ENCODE results near the gene HSPA8. TPM values are rescaled to one million over a fixed set of nuclear protein-coding genes. Genes with fewer than 3 reads are reported as not detected.

Gene HSPA8
- total and polyA plus RNA-seq, 2 experiments from 2014 or later = 826 to 2,903 TPM

DNA sequence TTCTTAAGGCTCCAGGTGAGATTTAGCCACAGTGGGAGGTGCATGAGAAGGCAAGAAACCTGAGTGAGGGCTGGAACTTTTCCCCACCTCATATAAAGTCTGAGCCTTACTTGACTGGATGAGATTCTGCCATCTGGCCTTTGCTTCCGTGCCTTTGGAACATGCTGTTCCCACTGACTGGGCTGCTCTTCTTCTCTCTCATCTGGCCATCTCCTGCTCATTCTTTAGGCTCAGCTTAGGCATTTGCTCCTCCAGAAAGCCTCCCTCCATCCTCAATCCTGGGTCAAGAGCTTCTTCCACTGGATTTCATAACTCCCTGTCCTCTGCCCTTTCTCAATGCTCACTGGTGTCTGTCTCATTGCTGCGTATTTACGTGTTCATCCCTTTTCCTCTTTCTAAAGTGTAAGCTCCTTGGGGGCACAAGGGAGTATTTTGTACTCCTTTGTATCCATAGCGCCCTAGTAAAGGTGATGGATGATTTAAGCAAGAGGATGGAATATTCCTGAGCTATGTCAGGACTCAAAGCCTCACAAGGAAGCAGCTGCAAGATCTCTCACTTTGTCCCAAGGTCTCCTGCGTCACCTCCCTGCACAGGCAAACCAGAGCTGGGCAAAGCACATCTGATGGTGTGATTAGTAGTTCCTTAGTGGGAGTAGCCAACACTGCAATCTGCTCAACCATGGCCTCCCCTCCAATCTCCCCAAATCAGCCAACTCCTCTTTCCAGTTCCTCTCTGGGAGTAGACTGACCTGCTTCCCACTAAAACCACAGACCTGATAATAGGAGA is 15.3 kb downstream of the HSPA8 start:
- H3K27ac Mint-ChIP-seq = no peak overlapping the region
- H3K9me3 Mint-ChIP-seq = no peaks in the 10 kb centered on the region
- no peaks in the 10 kb centered on the region for H3K36me3 Mint-ChIP-seq (ENCODE audit: low read depth)
- no peaks in the 10 kb centered on the region for H3K36me3 ChIP-seq (ENCODE audit: insufficient read depth)
- H3K4me3 ChIP-seq = no peak overlapping the region
- H2AFZ ChIP-seq = peak overlapping the region; percentile 66
- H3K9me2 ChIP-seq (ENCODE audit: insufficient read depth) = no peaks in the 10 kb centered on the region
- no peaks in the 10 kb centered on the region for H3K4me1 ChIP-seq (ENCODE audit: insufficient read depth)
- DNase-seq (ENCODE audit: low spot score) (no peak), ATAC-seq (no peak)
- TF ChIP-seq, protein P1, sequence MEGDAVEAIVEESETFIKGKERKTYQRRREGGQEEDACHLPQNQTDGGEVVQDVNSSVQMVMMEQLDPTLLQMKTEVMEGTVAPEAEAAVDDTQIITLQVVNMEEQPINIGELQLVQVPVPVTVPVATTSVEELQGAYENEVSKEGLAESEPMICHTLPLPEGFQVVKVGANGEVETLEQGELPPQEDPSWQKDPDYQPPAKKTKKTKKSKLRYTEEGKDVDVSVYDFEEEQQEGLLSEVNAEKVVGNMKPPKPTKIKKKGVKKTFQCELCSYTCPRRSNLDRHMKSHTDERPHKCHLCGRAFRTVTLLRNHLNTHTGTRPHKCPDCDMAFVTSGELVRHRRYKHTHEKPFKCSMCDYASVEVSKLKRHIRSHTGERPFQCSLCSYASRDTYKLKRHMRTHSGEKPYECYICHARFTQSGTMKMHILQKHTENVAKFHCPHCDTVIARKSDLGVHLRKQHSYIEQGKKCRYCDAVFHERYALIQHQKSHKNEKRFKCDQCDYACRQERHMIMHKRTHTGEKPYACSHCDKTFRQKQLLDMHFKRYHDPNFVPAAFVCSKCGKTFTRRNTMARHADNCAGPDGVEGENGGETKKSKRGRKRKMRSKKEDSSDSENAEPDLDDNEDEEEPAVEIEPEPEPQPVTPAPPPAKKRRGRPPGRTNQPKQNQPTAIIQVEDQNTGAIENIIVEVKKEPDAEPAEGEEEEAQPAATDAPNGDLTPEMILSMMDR (conservative IDR thresholded peaks at IDR 0.05; ENCODE audit: low read depth in 2 of 2) = no peak
- TF ChIP-seq STAT1 (IDR thresholded peaks at IDR 0.05; ENCODE audit: unreplicated experiment) (no peak), ZNF331 (CRISPR knock-in tag; IDR thresholded peaks at IDR 0.05; ENCODE audit: low read depth) (no peak), ZNF114 (CRISPR knock-in tag; IDR thresholded peaks at IDR 0.05) (no peak), EZH2 (IDR thresholded peaks at IDR 0.05; ENCODE audit: low read depth, unreplicated experiment) (no peak), EZH2phosphoT487 (IDR thresholded peaks at IDR 0.05; ENCODE audit: unreplicated experiment) (no peak), POLR2AphosphoS5 (IDR thresholded peaks at IDR 0.05; ENCODE audit: low read depth) (no peak), CREB1 (CRISPR knock-in tag; IDR thresholded peaks at IDR 0.05; ENCODE audit: low read depth) (no peak)
- TF ChIP-seq, protein P2, sequence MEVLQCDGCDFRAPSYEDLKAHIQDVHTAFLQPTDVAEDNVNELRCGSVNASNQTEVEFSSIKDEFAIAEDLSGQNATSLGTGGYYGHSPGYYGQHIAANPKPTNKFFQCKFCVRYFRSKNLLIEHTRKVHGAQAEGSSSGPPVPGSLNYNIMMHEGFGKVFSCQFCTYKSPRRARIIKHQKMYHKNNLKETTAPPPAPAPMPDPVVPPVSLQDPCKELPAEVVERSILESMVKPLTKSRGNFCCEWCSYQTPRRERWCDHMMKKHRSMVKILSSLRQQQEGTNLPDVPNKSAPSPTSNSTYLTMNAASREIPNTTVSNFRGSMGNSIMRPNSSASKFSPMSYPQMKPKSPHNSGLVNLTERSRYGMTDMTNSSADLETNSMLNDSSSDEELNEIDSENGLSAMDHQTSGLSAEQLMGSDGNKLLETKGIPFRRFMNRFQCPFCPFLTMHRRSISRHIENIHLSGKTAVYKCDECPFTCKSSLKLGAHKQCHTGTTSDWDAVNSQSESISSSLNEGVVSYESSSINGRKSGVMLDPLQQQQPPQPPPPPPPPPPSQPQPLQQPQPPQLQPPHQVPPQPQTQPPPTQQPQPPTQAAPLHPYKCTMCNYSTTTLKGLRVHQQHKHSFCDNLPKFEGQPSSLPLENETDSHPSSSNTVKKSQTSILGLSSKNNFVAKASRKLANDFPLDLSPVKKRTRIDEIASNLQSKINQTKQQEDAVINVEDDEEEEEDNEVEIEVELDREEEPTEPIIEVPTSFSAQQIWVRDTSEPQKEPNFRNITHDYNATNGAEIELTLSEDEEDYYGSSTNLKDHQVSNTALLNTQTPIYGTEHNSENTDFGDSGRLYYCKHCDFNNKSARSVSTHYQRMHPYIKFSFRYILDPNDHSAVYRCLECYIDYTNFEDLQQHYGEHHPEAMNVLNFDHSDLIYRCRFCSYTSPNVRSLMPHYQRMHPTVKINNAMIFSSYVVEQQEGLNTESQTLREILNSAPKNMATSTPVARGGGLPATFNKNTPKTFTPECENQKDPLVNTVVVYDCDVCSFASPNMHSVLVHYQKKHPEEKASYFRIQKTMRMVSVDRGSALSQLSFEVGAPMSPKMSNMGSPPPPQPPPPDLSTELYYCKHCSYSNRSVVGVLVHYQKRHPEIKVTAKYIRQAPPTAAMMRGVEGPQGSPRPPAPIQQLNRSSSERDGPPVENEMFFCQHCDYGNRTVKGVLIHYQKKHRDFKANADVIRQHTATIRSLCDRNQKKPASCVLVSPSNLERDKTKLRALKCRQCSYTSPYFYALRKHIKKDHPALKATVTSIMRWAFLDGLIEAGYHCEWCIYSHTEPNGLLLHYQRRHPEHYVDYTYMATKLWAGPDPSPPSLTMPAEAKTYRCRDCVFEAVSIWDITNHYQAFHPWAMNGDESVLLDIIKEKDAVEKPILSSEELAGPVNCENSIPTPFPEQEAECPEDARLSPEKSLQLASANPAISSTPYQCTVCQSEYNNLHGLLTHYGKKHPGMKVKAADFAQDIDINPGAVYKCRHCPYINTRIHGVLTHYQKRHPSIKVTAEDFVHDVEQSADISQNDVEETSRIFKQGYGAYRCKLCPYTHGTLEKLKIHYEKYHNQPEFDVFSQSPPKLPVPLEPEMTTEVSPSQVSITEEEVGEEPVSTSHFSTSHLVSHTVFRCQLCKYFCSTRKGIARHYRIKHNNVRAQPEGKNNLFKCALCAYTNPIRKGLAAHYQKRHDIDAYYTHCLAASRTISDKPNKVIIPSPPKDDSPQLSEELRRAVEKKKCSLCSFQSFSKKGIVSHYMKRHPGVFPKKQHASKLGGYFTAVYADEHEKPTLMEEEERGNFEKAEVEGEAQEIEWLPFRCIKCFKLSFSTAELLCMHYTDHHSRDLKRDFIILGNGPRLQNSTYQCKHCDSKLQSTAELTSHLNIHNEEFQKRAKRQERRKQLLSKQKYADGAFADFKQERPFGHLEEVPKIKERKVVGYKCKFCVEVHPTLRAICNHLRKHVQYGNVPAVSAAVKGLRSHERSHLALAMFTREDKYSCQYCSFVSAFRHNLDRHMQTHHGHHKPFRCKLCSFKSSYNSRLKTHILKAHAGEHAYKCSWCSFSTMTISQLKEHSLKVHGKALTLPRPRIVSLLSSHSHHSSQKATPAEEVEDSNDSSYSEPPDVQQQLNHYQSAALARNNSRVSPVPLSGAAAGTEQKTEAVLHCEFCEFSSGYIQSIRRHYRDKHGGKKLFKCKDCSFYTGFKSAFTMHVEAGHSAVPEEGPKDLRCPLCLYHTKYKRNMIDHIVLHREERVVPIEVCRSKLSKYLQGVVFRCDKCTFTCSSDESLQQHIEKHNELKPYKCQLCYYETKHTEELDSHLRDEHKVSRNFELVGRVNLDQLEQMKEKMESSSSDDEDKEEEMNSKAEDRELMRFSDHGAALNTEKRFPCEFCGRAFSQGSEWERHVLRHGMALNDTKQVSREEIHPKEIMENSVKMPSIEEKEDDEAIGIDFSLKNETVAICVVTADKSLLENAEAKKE (CRISPR knock-in tag; IDR thresholded peaks at IDR 0.05) = no peak
- TF ChIP-seq, protein P3, sequence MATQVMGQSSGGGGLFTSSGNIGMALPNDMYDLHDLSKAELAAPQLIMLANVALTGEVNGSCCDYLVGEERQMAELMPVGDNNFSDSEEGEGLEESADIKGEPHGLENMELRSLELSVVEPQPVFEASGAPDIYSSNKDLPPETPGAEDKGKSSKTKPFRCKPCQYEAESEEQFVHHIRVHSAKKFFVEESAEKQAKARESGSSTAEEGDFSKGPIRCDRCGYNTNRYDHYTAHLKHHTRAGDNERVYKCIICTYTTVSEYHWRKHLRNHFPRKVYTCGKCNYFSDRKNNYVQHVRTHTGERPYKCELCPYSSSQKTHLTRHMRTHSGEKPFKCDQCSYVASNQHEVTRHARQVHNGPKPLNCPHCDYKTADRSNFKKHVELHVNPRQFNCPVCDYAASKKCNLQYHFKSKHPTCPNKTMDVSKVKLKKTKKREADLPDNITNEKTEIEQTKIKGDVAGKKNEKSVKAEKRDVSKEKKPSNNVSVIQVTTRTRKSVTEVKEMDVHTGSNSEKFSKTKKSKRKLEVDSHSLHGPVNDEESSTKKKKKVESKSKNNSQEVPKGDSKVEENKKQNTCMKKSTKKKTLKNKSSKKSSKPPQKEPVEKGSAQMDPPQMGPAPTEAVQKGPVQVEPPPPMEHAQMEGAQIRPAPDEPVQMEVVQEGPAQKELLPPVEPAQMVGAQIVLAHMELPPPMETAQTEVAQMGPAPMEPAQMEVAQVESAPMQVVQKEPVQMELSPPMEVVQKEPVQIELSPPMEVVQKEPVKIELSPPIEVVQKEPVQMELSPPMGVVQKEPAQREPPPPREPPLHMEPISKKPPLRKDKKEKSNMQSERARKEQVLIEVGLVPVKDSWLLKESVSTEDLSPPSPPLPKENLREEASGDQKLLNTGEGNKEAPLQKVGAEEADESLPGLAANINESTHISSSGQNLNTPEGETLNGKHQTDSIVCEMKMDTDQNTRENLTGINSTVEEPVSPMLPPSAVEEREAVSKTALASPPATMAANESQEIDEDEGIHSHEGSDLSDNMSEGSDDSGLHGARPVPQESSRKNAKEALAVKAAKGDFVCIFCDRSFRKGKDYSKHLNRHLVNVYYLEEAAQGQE (IDR thresholded peaks at IDR 0.05; ENCODE audit: unreplicated experiment) = no peak
- TF ChIP-seq, protein P4, sequence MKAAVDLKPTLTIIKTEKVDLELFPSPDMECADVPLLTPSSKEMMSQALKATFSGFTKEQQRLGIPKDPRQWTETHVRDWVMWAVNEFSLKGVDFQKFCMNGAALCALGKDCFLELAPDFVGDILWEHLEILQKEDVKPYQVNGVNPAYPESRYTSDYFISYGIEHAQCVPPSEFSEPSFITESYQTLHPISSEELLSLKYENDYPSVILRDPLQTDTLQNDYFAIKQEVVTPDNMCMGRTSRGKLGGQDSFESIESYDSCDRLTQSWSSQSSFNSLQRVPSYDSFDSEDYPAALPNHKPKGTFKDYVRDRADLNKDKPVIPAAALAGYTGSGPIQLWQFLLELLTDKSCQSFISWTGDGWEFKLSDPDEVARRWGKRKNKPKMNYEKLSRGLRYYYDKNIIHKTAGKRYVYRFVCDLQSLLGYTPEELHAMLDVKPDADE (IDR thresholded peaks at IDR 0.05) = no peak
- no peak overlapping the region for H3K4me3 Mint-ChIP-seq
- no peak overlapping the region for H3K27ac ChIP-seq (ENCODE audit: low read depth)
- no peaks in the 10 kb centered on the region for H4K20me1 ChIP-seq (replicated peaks; ENCODE audit: insufficient read depth)
- no peak overlapping the region for H3K4me2 ChIP-seq
- no peaks in the 10 kb centered on the region for H3K27me3 ChIP-seq (ENCODE audit: insufficient read depth)
- H3K4me1 Mint-ChIP-seq = no peaks in the 10 kb centered on the region; the same call in 2 of the 3 replicates
- no peaks in the 10 kb centered on the region for H3K79me2 ChIP-seq (replicated peaks; ENCODE audit: insufficient read depth)
- peaks cover 2% of the 10 kb centered on the region for H3K27me3 Mint-ChIP-seq (ENCODE audit: insufficient read depth, low read depth, poor library complexity)
- no peaks in the 10 kb centered on the region for H3F3A ChIP-seq (replicated peaks; ENCODE audit: low read depth)
